Coronary artery (tissue), 2 donors: Measurements from ENCODE around the gene OR10P1.

Source experiments
- DNase-seq: peaks from one replicate; pipeline ENCODE4 v3.0.0-alpha.2; 2017; ENCODE audit warnings: low spot score
- H3K27ac ChIP-seq, 2 donors: fragments of 200-600 bp; sonication (generic); one replicate each; pipeline ENCODE4 v1.5.1; 2016 to 2019
- H3K4me3 ChIP-seq: fragments of 200-600 bp; sonication (generic); 2 replicates; pipeline ENCODE4 v1.5.1; 2016; ENCODE audit warnings: mild to moderate bottlenecking, moderate library complexity
- CTCF ChIP-seq: fragments of 200-600 bp; sonication (generic); IDR thresholded peaks from one replicate; pipeline ENCODE4 v1.5.1; 2019; ENCODE audit warnings: antibody characterized with exemption

Gene OR10P1

DNA sequence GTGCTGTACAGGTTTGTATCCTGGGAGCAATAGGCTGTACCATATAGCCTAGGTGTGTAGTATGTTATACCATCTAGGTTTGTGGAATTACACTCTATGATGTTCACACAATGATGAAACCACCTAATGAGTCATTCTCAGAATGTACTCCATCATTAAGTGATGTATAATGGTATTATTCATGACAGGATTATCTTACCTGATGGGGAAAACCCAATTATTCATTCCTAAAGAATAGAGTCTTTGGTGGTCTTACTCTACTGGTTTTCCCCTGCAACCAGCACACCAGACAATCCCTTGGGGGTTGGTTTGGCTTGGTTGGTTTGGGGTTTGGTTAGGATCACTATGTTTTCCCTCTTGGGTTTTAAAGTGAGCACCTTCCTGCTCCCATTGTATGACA is 12.6 kb upstream of the OR10P1 start:
- TF ChIP-seq CTCF = no peak
- H3K4me3 ChIP-seq = no peak overlapping the region
- no peak overlapping the region for H3K27ac ChIP-seq
- no peak for DNase-seq

DNA sequence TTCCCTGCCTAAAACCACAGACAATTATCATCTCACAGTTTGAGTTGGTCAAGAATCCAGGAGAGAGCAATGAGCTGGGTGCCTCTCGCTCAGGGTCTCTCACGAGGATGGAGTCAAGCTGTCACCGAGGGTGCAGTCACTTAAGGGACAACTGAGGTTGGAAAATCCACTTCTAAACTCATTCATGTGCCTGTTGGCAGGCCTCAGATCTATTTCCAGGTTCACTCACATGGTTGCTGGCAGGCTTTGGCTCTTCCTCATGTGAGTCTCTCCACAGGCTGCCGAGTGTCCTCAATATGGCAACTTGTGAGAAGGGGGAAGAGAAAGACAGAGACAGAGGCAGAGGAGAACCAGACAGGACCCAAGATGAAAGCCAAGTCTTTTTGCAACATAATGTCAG is 10.5 kb upstream of the OR10P1 start:
- H3K27ac ChIP-seq = no peak overlapping the region
- TF ChIP-seq CTCF = no peak
- DNase-seq = no peak
- H3K4me3 ChIP-seq = no peak overlapping the region

GRCh38 chr12:55629058-55629841 is 7.4 kb upstream of the OR10P1 start:
- TF ChIP-seq CTCF = no peak
- no peak for DNase-seq
- H3K4me3 ChIP-seq = no peak overlapping the region
- H3K27ac ChIP-seq = no peak overlapping the region

GRCh38 chr12:55631056-55631455 is 5.6 kb upstream of the OR10P1 start:
- TF ChIP-seq CTCF = no peak
- Histone ChIP-seq H3K4me3 (no peak overlapping the region), H3K27ac (no peak overlapping the region)
- DNase-seq = no peak

- TF ChIP-seq CTCF = no peak
These were observed 5.0 kb upstream of the OR10P1 start for GRCh38 chr12:55631733-55632132.

DNA sequence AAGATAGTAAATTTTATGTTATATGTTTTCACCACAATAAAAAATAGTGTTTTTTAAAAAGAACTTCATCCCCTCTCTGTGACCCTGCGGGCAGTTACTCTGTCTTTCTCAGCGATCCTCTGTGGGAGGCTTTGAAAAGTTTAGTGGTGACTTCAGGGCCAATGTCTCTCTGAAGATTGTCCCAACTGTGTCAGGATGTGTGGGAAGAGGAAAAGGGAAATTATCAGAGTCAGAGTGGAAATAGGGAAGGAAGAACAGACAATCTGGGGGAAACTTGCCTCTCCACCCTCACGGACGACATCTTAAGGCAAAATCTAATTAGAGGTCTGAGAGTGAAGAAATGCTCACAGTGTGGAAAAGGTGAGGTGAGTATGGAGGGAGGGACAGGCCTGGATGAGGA is 3.5 kb upstream of the OR10P1 start:
- Histone ChIP-seq H3K27ac (no peak overlapping the region), H3K4me3 (no peak overlapping the region)
- TF ChIP-seq CTCF = no peak
- no peak for DNase-seq

More at GRCh38 chr12:55631733-55632132, 5.0 kb upstream of the OR10P1 start:
- no peak overlapping the region for H3K4me3 ChIP-seq
- no peak for DNase-seq
- no peak overlapping the region for H3K27ac ChIP-seq

DNA sequence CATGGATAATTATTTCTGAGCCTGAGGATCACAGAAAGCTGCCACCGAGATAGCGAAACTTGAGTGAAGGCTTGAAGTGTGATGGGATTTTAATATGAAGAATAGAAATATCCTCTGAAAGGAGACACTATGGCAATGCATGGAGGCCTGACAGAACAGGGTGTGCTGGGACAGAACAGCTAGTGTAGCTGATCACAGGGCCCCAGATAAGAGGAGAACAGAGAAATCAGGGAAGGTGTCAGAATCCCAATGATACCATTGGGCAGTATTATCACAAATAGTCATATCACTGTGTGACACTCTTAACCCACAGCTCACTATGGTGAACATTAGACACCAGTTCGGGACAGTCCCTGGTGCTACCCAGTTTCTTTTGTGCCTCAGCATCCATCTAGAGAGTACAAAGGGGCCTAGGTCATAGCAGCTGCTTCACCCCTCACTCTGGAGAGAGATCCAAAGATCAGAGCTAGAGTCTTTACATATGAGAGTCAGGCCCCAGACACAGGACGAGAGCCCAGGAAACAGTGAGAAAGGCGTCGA is 506 bp upstream of the OR10P1 start:
- H3K4me3 ChIP-seq = no peak overlapping the region
- TF ChIP-seq CTCF = no peak
- H3K27ac ChIP-seq = no peak overlapping the region
- DNase-seq = no peak
